ENCODE results near the gene SDK2.

GRCh38 chr17:73357318-73357717 is 286.9 kb downstream of the SDK2 start:
- TF ChIP-seq FOXM1 (IDR thresholded peaks at IDR 0.05; ENCODE audit: borderline replicate concordance) = no peak
- no peak for TF ChIP-seq ELF4 (IDR thresholded peaks at IDR 0.05)
- TF ChIP-seq SP1 (IDR thresholded peaks at IDR 0.05) = no peak
- no peak for TF ChIP-seq FOXA1 (IDR thresholded peaks at IDR 0.05)
